HG03280 (cell line): ENCODE measurements around the gene UFSP2.

Source experiments
- ATAC-seq: cut with Tn5 transposase; IDR thresholded peaks from one replicate; pipeline ENCODE4 v1.9.1; 2021; ENCODE audit warnings: mild to moderate bottlenecking, moderate library complexity; ENCODE audit not compliant: unreplicated experiment

Gene UFSP2

DNA sequence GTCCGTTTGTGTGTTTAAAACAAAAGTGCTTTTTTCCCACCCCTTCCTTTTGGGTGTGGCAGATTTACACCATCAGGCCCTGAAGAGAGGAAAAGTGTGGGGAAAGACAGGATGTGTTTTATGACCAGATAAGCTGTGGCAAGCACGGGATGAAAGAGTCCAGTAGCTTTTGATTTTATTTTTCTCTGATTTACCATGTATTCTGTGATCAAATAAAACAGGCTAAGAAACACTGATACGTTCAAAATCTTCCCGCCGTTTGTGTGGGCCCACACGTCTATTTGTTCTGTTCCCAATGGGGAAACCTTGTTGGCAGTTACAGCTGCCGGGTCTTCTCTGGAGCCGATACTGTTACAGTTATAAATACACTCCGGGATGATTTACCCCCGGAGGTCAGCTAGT lies 40.8 kb downstream of the UFSP2 start:
- ATAC-seq = no peak

DNA sequence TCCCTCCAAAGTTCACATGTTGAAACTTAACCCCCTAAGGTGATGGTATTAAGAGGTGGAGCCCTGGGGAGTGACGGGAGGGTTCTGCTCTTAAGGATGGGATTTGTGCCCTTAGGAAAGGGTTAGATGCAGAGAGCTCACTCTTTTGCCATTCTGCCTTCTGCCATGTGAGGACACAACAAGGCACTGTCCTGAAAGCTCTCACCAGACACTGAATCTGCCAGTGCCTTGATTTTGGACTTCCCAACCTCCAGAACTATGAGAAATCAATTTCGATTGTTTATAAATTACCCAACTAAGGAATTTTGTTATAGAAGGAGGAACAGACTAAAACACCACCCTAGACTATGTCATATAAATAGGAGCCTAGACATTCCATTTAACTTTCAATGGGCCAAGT lies 41.7 kb downstream of the UFSP2 start:
- ATAC-seq = no peak

DNA sequence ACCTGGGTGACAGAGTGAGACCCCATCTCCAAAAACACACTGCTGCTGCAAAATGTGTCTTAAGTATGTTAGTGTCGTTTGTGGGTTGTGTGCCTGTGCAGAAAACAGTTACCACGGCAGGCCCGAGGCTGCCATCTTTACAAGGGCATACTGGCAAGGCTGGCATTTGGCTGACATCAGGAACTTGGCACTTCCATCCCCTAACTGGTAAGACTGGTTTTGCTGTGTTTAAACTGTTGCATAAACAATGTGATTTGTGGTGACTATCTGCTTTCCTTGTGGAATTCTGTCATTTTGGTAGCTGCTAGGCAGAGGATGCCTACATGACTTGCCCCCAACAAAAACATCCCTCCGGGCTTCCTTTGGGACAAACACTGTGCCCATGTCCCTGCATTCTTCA lies 42.3 kb downstream of the UFSP2 start:
- ATAC-seq = no peak

DNA sequence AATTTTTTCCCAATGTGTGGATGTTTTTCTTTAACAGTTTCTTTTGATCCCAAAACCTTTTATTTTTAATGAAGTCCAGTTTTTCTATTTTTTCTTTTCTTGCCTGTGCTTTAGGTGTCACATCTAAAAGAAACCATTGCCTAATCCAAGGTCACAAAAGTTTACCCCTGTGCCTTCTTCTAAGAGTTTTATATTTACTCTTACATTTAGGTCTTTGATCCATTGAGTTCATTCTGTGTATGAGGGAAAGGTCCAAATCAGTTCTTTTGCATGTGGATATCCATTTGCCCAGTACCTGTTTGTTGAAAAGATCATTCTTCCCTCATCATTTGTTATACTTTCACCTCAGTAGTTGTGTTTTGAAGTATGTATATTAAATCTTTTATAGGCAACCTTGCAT lies 43.0 kb downstream of the UFSP2 start:
- no peak for ATAC-seq

DNA sequence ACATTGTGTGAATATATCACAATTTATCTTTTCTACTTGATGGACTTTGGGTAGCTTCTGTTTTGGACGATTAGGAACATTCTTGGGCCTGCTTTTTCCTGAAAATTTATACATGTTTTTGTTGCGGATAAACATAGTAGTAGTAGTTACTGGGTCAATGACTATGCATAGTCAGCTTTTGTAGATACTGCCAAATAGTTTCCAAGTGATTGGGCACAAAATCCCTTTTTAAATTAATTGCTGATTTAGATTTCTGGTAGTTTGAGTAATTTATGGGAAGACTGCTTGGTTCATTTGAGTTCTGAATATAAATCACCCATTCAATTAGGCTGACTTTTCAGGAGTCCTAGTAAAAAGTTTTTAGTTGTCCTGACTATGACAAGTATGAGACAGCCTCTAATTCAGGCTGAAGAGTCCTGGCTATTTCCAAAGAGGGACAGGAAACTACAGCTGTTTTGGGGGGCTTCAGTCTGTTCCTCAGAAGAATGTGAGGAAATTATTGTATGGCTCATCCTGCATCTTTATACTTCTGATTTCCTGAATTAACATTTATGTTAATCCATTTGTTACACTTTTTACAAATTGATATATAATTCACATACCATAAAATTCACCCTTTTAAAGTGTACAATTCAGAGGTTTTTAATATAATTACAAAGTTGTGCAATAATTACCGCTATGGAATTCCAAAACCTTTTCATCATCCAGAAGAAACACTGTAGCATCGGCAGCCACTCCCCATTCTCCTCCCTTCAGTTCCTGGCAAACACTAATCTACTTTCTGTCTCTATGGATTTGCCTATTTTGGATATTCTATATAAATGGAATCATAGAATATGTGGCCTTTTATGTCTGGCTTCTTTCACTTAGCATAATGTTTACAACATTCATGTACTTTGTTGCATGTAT lies 44.2 kb downstream of the UFSP2 start:
- ATAC-seq = no peak

DNA sequence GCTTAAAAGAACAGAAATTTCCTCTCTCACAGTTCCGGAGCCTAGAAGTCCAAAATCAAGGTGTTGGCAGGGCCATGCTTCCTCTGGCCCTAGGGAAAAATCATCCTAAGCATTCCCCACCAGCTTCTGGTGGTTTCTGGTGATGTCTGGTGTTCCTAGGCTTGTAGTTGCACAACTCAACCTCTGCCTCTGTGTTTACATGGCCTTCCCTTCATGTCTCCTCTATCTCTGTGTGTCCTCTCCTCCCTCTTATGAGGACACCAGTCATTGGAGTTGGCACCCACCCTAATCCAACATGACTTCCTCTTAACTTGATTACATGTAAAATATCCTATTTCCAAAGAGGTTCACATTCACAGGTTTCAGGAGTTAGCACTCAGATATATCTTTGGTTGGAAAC lies 45.4 kb downstream of the UFSP2 start:
- no peak for ATAC-seq

DNA sequence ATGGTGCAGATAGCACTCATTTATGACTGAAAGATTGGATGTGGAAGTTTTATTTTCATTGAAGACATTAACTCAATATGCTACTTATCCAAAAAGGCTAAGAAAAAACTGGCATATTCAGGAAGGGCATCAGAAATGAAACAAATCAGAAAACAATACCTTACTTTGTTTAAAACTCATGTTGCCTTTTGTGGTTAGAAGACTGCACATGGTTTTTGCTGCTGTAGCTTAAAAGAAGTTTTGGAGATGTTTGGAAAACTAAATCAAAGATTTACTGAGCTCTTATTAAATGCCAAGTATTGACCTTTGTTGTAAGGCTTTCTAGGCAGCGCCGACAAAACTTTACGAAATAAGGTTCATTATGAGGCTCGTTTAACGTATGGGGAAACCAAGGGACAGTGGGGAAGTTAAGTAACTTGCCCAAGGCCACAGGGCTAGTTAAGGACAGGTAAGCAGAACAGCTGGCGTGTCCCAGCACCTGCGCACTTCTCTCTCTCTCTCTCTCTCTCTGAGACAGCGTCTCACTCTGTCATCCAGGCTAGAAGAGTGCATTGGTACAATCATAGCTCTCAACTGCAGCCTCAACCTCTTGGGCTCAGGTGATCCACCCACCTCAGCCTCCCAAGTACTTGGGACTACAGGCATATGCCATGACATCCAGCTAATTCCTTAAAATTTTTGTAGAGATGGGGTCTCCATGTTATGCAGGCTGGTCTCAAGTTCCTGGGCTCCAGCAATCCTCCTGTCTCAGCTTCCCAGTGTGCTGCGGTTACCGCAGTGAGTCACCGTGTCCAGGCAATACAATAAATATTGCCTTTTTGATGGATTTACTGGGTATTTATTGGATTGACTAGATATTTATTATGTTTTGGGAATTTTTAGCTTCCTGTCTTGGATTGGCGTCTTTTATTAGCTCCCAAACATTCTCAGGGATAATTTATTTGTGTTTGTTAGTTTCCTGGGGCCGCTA lies 46.2 kb downstream of the UFSP2 start:
- ATAC-seq = no peak

DNA sequence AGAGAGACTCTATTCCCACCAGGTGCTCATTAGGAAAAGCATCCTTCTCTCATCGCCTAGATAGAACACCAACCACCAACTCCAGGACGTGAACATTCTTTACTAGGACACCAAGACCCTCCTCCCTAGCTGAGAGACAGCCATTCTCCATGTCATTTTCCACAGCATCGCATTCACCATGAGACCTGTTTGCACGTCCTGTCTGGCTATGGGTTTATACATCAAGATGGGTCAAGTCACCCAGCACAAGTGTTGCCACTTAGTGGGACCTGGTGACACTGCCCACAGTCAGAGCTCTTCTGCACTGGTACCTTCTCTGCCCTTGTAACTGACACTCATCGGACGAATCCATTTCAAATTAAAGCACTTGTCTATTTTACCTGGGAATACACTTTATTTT lies 47.5 kb downstream of the UFSP2 start:
- ATAC-seq = no peak

DNA sequence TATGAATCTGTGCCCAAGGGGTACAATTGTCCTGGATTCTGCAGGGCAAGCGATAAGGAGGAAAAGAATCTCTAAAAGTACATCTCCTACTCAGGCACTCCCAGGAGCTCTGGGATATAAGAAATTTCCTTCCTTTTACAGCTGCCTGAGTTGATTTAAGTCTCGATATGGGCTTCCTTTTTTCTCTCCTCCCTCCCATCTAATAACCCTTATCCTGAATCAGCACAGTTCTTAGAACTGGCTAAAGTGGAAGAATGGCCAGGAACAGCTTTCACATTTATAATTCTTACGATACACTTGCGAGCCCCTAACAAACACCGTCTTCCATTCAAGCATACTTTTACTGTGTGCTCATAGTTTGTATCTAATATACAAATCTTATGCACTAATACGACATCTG lies 51.2 kb downstream of the UFSP2 start:
- no peak for ATAC-seq

DNA sequence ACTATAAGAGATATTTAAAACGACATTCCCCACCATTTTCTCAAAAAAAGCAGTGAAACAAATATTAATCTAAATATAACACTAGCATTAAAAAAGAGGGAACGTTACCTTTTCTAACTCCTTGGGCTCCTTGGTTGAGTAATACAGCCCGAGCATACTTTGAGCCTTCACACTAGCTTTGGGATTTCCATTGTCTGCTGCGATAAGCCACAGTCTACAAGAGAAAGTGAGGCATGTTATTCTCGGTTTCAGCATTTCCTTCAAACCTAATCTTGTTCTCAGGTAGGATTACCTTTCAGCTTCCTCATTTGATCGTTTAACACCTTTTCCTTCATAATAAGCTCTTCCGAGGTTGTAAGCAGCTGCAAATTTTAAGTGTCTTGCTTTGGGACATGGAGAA lies 51.7 kb downstream of the UFSP2 start:
- ATAC-seq = no peak

DNA sequence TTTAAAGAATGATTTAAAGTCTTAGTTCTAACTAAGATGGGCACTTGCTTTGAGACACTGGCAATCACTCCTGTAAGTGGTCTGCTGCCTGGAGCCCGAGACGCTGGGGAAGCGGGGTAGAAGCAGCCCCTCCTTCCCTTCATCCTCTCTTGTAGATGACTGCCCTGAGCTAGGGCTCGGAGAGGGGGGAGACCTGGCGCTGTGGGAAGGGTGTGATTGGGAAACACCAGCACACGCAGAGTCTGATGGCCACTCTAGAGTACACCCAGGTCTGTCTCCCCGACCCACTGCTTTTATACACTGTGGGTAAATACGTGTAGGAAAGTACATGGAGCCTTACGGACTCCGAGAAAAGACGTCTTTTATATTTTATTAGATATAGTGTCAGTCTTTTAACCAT lies 54.1 kb downstream of the UFSP2 start:
- ATAC-seq = no peak

DNA sequence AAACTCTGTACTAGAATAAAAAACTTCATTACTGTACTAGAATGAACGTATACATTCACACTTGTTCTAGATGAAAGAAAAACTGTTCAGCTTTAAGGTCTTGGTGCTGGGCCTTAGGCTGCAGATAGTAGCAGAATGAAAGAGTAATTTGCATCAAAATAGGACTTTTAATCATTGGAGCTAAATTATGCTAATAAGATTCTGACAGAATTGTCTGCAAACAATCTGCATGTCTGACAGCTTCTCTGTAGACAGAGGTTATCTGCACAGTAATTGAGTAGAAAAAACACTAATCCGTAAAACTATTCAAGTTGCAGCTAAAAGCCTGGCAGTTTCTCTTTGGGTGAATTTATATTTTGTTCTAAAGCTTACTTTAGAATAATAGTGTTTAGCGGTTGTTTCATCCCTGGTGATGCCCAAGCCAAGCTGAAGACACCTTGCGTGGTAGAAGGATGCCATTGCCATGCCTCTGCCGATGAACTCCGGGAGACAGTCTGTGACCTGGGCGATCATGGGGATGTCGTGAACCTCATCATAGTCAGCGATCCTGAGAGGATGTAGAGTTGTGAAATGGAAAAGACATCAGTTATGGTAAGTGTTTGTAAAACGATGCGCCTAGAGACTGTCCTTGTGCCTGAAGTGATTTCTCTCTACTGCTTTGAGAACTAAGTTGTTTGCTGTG lies 55.4 kb downstream of the UFSP2 start:
- no peak for ATAC-seq

DNA sequence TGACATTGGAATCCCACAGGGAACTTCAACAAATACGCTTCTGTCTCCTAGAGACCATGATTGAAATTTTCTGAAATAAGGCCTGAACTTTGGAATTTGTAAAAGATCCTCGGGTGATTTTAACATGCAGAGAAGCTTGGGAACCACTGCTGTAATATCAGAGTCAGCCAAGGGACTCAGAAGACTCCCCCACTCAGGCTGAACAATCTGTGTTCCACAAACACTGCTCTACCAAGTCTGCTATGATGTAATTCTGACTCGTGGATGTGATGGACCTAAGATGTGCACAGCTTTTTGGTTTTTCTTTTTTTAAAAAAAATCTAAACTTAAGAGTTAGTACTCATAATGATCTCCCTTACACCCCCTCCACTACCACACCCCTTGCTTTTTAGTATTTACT lies 56.0 kb downstream of the UFSP2 start:
- no peak for ATAC-seq

DNA sequence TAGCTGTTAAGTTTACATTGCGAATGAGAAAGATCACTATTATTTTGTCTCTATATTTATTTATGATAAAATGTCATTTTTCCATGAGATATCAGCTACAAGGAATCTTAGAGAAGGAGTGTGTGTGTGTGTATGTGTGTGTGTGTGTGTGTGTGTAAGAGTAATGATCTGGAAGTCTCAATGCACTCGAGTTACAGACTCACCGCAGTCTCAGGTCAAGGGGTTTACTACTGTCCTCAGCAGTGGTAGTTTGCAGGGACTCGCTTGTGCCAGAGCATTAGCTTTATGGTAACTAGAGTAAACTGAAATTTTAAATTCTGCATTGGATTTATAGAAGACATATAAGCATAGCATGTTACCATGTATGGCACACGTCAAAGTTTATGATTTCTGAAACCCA lies 60.9 kb downstream of the UFSP2 start:
- no peak for ATAC-seq

DNA sequence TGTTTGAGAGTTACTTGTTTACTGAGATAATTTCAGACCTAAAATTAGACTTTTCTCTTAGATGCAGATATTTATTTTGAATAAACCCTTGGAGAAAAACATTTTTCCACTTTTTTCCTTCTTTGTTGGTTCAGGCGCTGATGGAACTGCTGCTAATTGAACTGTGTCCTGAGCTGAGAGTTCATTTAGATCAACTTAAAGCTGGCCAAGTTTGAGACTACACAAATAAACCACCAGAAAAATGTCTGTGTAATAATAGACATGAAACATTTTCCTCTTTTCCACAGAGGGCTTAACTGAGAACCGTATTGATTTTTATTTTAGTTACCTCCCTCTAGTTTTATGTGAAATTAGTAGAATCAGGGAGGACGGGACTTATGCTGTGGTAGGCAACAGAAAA lies 62.5 kb downstream of the UFSP2 start:
- no peak for ATAC-seq

DNA sequence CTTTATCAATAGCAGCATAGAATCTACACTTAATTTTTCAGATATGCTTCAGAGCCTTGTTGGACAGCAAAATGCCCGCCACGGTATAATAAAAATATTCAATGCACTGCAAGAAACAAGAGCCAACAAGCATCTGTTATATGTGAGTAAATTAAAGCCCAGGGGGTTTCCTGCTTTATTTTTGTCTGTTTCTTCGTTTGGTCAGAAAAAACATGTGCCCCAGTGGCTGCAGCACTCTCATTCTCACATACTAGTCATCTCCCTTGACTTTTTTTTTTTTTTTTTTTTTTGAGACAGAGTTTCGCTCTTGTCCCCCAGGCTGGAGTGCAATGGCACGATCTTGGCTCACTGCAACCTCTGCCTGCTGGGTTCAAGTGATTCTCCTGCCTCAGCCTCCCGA lies 63.2 kb downstream of the UFSP2 start:
- peak; percentile 51 for ATAC-seq

DNA sequence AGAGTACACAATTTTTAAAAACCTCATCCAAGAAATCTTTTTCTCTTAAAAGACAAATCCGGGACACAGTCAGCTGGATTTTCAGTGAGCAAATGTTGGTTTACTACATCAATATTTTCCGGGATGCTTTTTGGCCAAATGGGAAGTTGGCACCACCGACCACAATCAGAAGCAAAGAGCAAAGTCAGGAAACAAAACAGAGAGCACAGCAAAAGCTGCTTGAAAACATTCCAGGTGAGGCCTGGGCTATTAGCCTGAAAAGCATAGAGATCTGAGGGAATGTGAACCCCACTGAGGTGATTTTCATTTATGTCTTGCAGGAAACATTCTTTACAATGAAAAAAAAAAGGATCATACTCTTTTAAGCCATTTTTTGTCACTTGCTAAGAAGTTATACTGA lies 63.9 kb downstream of the UFSP2 start:
- no peak for ATAC-seq

DNA sequence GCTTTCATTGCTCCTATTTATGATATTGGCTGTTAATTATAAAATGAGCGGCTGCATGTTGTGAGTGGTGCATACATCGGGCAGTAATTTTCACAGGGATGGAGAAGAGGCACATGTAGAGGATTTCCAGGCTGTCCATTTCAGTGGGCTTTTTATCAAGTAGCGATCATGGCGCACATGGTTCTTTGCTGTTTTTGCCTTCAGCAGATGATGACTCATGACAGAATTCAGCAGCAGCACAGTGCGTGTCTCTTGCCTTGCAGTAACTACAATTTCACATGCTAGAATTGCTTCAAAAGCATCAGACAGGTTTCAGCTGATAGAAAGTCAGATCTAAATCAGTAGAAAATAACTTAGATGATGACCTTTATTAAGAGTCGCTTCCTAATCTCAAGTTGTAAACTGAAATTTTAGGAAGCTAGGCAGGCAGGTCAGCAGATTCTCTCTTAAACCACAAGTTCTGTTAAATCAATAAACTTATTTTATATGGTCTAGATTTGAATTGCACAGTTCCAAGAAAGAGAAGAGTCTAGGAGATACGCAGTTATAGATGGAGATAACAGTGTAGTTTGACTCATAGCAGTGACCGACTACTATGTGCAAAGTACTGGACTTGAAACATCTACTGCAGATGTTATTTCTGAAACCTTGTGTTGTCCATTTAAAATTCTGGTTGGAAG lies 65.9 kb downstream of the UFSP2 start:
- no peak for ATAC-seq

DNA sequence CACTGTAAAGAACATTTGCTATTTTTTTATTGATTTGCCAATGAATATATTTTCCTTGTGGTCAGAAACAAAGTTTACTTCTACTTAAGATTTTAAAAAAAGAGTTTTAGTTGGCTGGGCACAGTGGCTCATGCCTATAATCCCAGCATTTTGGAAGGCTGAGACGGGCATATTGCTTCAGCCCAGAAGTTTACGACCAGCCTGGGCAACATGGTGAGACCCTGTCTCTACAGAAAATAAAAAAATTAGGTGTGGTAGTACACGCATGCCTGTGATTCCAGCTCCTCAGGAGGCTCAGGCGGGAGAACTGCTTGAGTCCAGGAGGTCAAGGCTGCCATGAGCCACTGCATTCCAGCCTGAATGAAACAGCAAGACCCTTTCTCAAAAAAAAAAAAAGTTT lies 66.8 kb downstream of the UFSP2 start:
- no peak for ATAC-seq

DNA sequence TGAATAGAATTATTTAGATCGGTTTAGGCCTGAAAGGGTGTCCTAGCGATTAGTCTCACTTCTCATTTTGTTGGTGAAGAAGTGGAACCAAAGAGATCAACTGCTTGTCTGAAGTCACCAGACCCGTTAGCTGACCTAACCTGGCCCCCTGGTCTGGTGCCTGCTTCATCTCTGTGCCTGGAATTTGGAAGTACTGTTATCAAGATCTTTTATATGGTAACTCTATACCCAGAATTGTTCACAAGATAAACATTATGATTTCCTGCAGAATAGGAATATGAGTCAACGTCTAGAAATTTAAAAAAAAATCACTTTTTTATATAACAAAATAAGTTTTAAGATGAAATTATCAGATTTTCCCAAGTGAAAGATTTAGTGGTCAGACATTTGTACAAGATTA lies 67.2 kb downstream of the UFSP2 start:
- ATAC-seq = no peak
